Choroid plexus epithelial cell (primary cell): ENCODE results near the gene ETS1.

Experiments
- DNase-seq: peaks from one replicate; pipeline ENCODE4 v3.0.0-alpha.2; 2010; ENCODE audit warnings: low read depth
- H3K4me3 ChIP-seq: 2 replicates; pipeline ENCODE4 v1.5.1; 2011; ENCODE audit warnings: low read depth, mild to moderate bottlenecking, control low read depth, low read length, moderate library complexity
- CTCF ChIP-seq: conservative IDR thresholded peaks from 2 replicates; pipeline ENCODE4 v1.5.1; 2011; ENCODE audit warnings: low read depth, mild to moderate bottlenecking, control low read depth, inconsistent platforms, low read length, moderate library complexity

Gene ETS1

GRCh38 chr11:128515826-128516778 lies 71.3 kb downstream of the ETS1 start:
- no peak for TF ChIP-seq CTCF
- no peak for DNase-seq
- no peak overlapping the region for H3K4me3 ChIP-seq

- DNase-seq = no peak
- TF ChIP-seq CTCF = no peak
- H3K4me3 ChIP-seq = no peak overlapping the region
These were observed 72.3 kb downstream of the ETS1 start for GRCh38 chr11:128515086-128515485.

GRCh38 chr11:128513915-128514681 lies 73.3 kb downstream of the ETS1 start:
- no peak overlapping the region for H3K4me3 ChIP-seq
- TF ChIP-seq CTCF = no peak
- DNase-seq = peak; percentile 54

- TF ChIP-seq CTCF = no peak
- H3K4me3 ChIP-seq = no peak overlapping the region
- no peak for DNase-seq
These were observed 74.8 kb downstream of the ETS1 start for GRCh38 chr11:128512474-128512996.

GRCh38 chr11:128511712-128512111 lies 75.6 kb downstream of the ETS1 start:
- no peak for DNase-seq
- no peak overlapping the region for H3K4me3 ChIP-seq
- no peak for TF ChIP-seq CTCF

- no peak overlapping the region for H3K4me3 ChIP-seq
- peak; percentile 54 for DNase-seq
These were observed 77.6 kb downstream of the ETS1 start for GRCh38 chr11:128509621-128510389.

More at GRCh38 chr11:128509621-128510389, 77.6 kb downstream of the ETS1 start:
- no peak for TF ChIP-seq CTCF
